HEK293 (cell line): Measurements from ENCODE around the gene PCBP4.

ENCODE experiments used
- CTCF ChIA-PET: fragments of 350-600 bp; formaldehyde crosslinking; extraction: SDS; loops from one replicate; lab custom pipeline; 2021; ENCODE audit warnings: antibody characterized with exemption; lab: Yijun Ruan, JAX
- POLR2A ChIA-PET: fragments of 300-600 bp; formaldehyde crosslinking; extraction: SDS; loops from one replicate; lab custom pipeline; 2020; ENCODE audit warnings: antibody characterized with exemption, inconsistent platforms; lab: Yijun Ruan, JAX
- H3K27ac ChIP-seq: fragments of 200-500 bp; sonication (Bioruptor generic); 2 replicates; pipeline ENCODE4 v1.5.1; 2014; ENCODE audit warnings: low read depth, low read length, control low read depth, inconsistent platforms; ENCODE audit errors: extremely low read depth
- H3K36me3 ChIP-seq, 2 experiments: fragments of 200-500 bp in 1 of 2; sonication (Bioruptor generic) in 1 of 2; 1 replicate in 1 of 2; 2 replicates in 1 of 2; pipeline ENCODE4 v1.5.1; 2014 to 2017; ENCODE audit warnings: inconsistent platforms in 2 of 2, low read length in 2 of 2; ENCODE audit not compliant: control insufficient read depth in 2 of 2, insufficient read depth in 1 of 2
- H3K4me1 ChIP-seq: fragments of 200-500 bp; sonication (Bioruptor generic); 2 replicates; pipeline ENCODE4 v1.5.1; 2014; ENCODE audit warnings: mild to moderate bottlenecking, low read length, inconsistent platforms; ENCODE audit not compliant: control insufficient read depth, insufficient read depth
- H3K4me3 ChIP-seq: 2 replicates; pipeline ENCODE4 v1.5.1; 2011; ENCODE audit warnings: low read depth, mild to moderate bottlenecking, control low read depth, low read length, moderate library complexity
- H3K9me3 ChIP-seq: fragments of 200-500 bp; sonication (Bioruptor generic); 2 replicates; pipeline ENCODE4 v1.5.1; 2014; ENCODE audit warnings: low read depth, low read length, inconsistent platforms; ENCODE audit not compliant: control insufficient read depth, insufficient read depth
- BCL11A ChIP-seq: fragments of 450-650 bp; formaldehyde crosslinking; IDR thresholded peaks from 2 replicates; pipeline ENCODE4 v1.5.1; 2016; ENCODE audit warnings: low read depth, missing biosample characterization, missing genetic modification characterization
- CTCF ChIP-seq: fragments of 450-650 bp; formaldehyde crosslinking; IDR thresholded peaks from 2 replicates; pipeline ENCODE4 v1.5.1; 2016; ENCODE audit warnings: missing biosample characterization, missing genetic modification characterization
- HOXC10 ChIP-seq: sonication (generic); formaldehyde crosslinking; IDR thresholded peaks from 2 replicates; pipeline ENCODE4 v1.8.1; 2023; ENCODE audit warnings: mild to moderate bottlenecking, missing genetic modification reagents
- MEIS1 ChIP-seq: sonication (generic); formaldehyde crosslinking; IDR thresholded peaks from 2 replicates; pipeline ENCODE4 v1.8.1; 2022; ENCODE audit warnings: missing genetic modification reagents, mild to moderate bottlenecking, borderline replicate concordance
- PRDM1 ChIP-seq: fragments of 450-650 bp; formaldehyde crosslinking; IDR thresholded peaks from 2 replicates; pipeline ENCODE4; 2016; ENCODE audit warnings: missing biosample characterization, missing genetic modification characterization
- WT1 ChIP-seq: fragments of 450-650 bp; formaldehyde crosslinking; IDR thresholded peaks from 2 replicates; pipeline ENCODE4 v1.5.1; 2016; ENCODE audit warnings: missing biosample characterization, missing genetic modification characterization
- ZBTB8A ChIP-seq: fragments of 450-650 bp; formaldehyde crosslinking; IDR thresholded peaks from 2 replicates; pipeline ENCODE4 v1.5.1; 2016; ENCODE audit warnings: missing biosample characterization, missing genetic modification characterization
- ZFP3 ChIP-seq: fragments of 450-650 bp; formaldehyde crosslinking; IDR thresholded peaks from 2 replicates; pipeline ENCODE4 v1.5.1; 2016; ENCODE audit warnings: low read depth, missing biosample characterization, missing genetic modification characterization
- ZNF10 ChIP-seq: fragments of 450-650 bp; formaldehyde crosslinking; IDR thresholded peaks from 2 replicates; pipeline ENCODE4 v1.5.1; 2017; ENCODE audit warnings: missing biosample characterization, missing genetic modification characterization
- ZNF114 ChIP-seq: fragments of 450-650 bp; formaldehyde crosslinking; IDR thresholded peaks from 2 replicates; pipeline ENCODE4 v1.5.0; 2017; ENCODE audit warnings: missing biosample characterization, missing genetic modification characterization
- ZNF133 ChIP-seq: fragments of 450-650 bp; formaldehyde crosslinking; IDR thresholded peaks from 2 replicates; pipeline ENCODE4 v1.5.1; 2016; ENCODE audit warnings: missing biosample characterization, missing genetic modification characterization
- ZNF140 ChIP-seq: fragments of 450-650 bp; formaldehyde crosslinking; IDR thresholded peaks from 2 replicates; pipeline ENCODE4 v1.5.1; 2016; ENCODE audit warnings: missing biosample characterization, missing genetic modification characterization
- ZNF202 ChIP-seq: fragments of 450-650 bp; formaldehyde crosslinking; IDR thresholded peaks from 2 replicates; pipeline ENCODE4 v1.5.1; 2016; ENCODE audit warnings: missing biosample characterization, missing genetic modification characterization, borderline replicate concordance
- ZNF223 ChIP-seq: fragments of 450-650 bp; formaldehyde crosslinking; IDR thresholded peaks from 2 replicates; pipeline ENCODE4 v1.5.1; 2016; ENCODE audit warnings: missing biosample characterization, missing genetic modification characterization
- ZNF26 ChIP-seq: fragments of 450-650 bp; formaldehyde crosslinking; IDR thresholded peaks from 2 replicates; pipeline ENCODE4 v1.5.1; 2016; ENCODE audit warnings: missing biosample characterization, missing genetic modification characterization
- ZNF280D ChIP-seq: fragments of 450-650 bp; formaldehyde crosslinking; IDR thresholded peaks from 2 replicates; pipeline ENCODE4 v1.5.1; 2016; ENCODE audit warnings: missing biosample characterization, missing genetic modification characterization
- ZNF518A ChIP-seq: fragments of 450-650 bp; formaldehyde crosslinking; conservative IDR thresholded peaks from 2 replicates; pipeline ENCODE4 v1.5.1; 2016; ENCODE audit warnings: low read depth, missing biosample characterization, missing genetic modification characterization
- ZNF585B ChIP-seq: fragments of 450-650 bp; formaldehyde crosslinking; IDR thresholded peaks from 2 replicates; pipeline ENCODE4 v1.5.1; 2016; ENCODE audit warnings: missing biosample characterization, missing genetic modification characterization
- ZNF654 ChIP-seq: fragments of 450-650 bp; formaldehyde crosslinking; IDR thresholded peaks from 2 replicates; pipeline ENCODE4 v1.5.1; 2016; ENCODE audit warnings: low read depth, missing biosample characterization, missing genetic modification characterization
- ZNF747 ChIP-seq: fragments of 450-650 bp; formaldehyde crosslinking; IDR thresholded peaks from 2 replicates; pipeline ENCODE4 v1.5.1; 2016; ENCODE audit warnings: missing biosample characterization, missing genetic modification characterization
- ZNF768 ChIP-seq: fragments of 450-650 bp; formaldehyde crosslinking; IDR thresholded peaks from 2 replicates; pipeline ENCODE4 v1.5.1; 2018; ENCODE audit warnings: missing biosample characterization, mild to moderate bottlenecking, missing genetic modification characterization
- ZNF791 ChIP-seq: fragments of 450-650 bp; formaldehyde crosslinking; IDR thresholded peaks from 2 replicates; pipeline ENCODE4 v1.5.1; 2016; ENCODE audit warnings: missing biosample characterization, missing genetic modification characterization
- ZNF843 ChIP-seq: fragments of 450-650 bp; formaldehyde crosslinking; IDR thresholded peaks from 2 replicates; pipeline ENCODE4 v1.5.1; 2016; ENCODE audit warnings: missing biosample characterization, missing genetic modification characterization
- ZSCAN30 ChIP-seq: fragments of 450-650 bp; IDR thresholded peaks from 2 replicates; pipeline ENCODE4 v1.5.1; 2018; ENCODE audit warnings: missing biosample characterization, mild to moderate bottlenecking, missing genetic modification characterization, moderate library complexity

Gene PCBP4

GRCh38 chr3:51928438-51928837, 38.8 kb downstream of the PCBP4 start (continued):
- no peak for TF ChIP-seq ZNF280D (tag by site-specific recombination)
- TF ChIP-seq HOXC10 (CRISPR knock-in tag), result no peak
- TF ChIP-seq ZNF223, result no peak
- TF ChIP-seq ZNF26, result no peak
- TF ChIP-seq ZNF585B (tag by site-specific recombination), result no peak
- no peak for TF ChIP-seq ZNF202
- no peak for TF ChIP-seq ZNF140
- no peak for TF ChIP-seq ZNF791
- TF ChIP-seq ZSCAN30, result no peak
- TF ChIP-seq ZNF114 (tag by site-specific recombination), result no peak
- TF ChIP-seq, all 188 proteins: peak for 0

GRCh38 chr3:51927061-51927977, 39.9 kb downstream of the PCBP4 start:
- Histone ChIP-seq H3K9me3 (no peaks in the 10 kb centered on the region), H3K36me3 (no peaks in the 10 kb centered on the region), H3K27ac (no peak overlapping the region), H3K4me1 (no peaks in the 10 kb centered on the region), H3K4me3 (no peak overlapping the region)
- ChIA-PET POLR2A (interaction anchor here (0.7 kb wide), 1 partner anchor 586 kb away, joined by 6 read pairs; no protein-coding TSS in a partner anchor), CTCF (interaction anchor here (0.7 kb wide), 2 partner anchors 10 to 14 kb away, joined by 3 to 6 read pairs; partner anchors contain the start of gene RRP9)
- TF ChIP-seq BCL11A (tag by site-specific recombination) (no peak), CTCF (tag by site-specific recombination) (no peak), ZNF518A (tag by site-specific recombination) (no peak), ZNF654 (tag by site-specific recombination) (no peak), PRDM1 (no peak), ZBTB8A (tag by site-specific recombination) (no peak), ZNF747 (tag by site-specific recombination) (no peak), ZNF10 (no peak), ZNF133 (tag by site-specific recombination) (no peak), ZNF26 (no peak), ZNF843 (tag by site-specific recombination) (no peak), ZFP3 (tag by site-specific recombination) (no peak), WT1 (tag by site-specific recombination) (no peak), ZNF768 (tag by site-specific recombination) (no peak), MEIS1 (CRISPR knock-in tag) (no peak)
